ENCODE measurements around the gene SEMA3E. TPM values are rescaled to one million over a fixed set of nuclear protein-coding genes. Genes with fewer than 3 reads are reported as not detected.

SEMA3E gene
- total RNA-seq, 1 donor: 16.1 TPM

DNA sequence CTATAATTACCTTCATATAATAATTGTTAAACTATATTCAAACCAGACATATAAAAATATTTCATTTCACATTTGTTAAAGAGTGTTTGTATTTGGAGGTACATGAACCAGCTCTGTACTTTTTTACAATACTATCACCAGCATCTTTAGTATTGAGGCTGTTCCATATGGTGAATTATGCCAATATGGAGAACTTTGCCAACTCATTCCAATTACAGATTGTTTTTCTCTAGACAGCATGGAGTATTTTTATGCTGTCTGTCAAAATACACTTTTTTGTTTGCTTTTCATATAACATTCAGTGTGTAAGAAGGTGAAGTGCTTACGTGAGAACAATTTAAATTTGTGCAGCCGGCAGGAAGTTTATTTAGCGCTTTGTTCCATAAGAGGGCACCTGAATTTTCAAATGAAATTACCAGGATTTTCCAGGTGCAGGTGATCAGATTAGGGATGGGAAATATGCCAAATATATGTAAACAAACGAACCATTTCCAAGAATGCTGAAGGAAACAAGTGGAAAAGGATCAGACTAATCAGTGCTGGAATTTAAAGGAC, 54.9 kb downstream of the SEMA3E start:
- TF ChIP-seq, protein P1, sequence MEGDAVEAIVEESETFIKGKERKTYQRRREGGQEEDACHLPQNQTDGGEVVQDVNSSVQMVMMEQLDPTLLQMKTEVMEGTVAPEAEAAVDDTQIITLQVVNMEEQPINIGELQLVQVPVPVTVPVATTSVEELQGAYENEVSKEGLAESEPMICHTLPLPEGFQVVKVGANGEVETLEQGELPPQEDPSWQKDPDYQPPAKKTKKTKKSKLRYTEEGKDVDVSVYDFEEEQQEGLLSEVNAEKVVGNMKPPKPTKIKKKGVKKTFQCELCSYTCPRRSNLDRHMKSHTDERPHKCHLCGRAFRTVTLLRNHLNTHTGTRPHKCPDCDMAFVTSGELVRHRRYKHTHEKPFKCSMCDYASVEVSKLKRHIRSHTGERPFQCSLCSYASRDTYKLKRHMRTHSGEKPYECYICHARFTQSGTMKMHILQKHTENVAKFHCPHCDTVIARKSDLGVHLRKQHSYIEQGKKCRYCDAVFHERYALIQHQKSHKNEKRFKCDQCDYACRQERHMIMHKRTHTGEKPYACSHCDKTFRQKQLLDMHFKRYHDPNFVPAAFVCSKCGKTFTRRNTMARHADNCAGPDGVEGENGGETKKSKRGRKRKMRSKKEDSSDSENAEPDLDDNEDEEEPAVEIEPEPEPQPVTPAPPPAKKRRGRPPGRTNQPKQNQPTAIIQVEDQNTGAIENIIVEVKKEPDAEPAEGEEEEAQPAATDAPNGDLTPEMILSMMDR (IDR thresholded peaks at IDR 0.05; ENCODE audit: insufficient read depth, low read length): no peak
- no peak overlapping the region for H3K4me3 ChIP-seq (ENCODE audit: low read depth, low read length)
- DNase-seq (ENCODE audit: low read depth): no peak

DNA sequence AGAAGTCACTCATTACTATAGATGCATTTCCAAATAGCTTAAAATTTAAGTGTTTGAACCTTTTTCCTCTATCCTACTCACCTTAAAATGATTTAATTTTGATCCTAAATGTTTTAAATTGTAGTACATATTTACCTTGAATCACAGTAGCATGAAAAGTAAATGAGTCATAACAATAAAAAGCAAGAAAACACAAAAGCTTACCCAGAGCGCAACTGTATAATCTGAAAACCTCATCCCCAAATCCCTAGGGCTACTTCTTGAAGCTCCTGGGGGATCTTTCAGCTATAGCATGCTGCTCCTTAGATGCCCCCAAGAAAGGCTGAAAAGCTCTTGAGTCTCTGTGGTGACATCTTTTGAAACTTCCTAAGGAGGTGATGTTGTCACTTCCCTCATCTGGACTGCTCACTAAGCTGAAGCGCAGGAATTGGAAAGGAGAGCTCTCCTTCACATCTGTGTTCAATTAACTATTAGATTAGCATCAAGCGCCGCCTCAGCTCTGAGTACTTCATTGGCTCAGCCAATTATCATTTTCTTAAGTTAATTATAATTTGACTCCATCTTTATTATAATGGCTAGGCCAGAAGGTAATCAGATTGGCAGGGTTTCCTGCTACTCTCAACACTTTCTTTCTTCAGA, 60.2 kb downstream of the SEMA3E start:
- DNase-seq (ENCODE audit: low read depth): no peak
- H3K4me3 ChIP-seq (ENCODE audit: low read depth, low read length): no peak overlapping the region
- TF ChIP-seq, protein P1 (IDR thresholded peaks at IDR 0.05; ENCODE audit: insufficient read depth, low read length): no peak

DNA sequence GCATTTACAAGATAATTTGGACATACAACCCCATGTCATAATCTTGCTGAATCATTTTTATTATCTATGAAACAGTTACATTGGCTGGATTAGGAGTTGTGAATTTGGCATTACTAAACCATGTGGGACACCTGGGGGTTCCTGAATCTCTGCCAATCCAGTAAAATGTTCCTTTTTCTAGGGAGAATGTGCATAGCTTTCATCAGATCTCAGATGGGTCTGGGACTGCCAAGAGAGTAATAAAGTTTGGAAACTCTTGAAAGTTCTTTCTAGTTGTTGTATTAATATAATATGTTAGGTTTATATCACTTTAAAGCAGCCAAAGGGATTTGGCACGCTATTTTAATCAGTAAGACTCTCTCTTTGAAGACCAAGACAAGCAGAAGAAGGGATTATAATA, 62.7 kb downstream of the SEMA3E start:
- TF ChIP-seq, protein P1 (IDR thresholded peaks at IDR 0.05; ENCODE audit: insufficient read depth, low read length): no peak

DNA sequence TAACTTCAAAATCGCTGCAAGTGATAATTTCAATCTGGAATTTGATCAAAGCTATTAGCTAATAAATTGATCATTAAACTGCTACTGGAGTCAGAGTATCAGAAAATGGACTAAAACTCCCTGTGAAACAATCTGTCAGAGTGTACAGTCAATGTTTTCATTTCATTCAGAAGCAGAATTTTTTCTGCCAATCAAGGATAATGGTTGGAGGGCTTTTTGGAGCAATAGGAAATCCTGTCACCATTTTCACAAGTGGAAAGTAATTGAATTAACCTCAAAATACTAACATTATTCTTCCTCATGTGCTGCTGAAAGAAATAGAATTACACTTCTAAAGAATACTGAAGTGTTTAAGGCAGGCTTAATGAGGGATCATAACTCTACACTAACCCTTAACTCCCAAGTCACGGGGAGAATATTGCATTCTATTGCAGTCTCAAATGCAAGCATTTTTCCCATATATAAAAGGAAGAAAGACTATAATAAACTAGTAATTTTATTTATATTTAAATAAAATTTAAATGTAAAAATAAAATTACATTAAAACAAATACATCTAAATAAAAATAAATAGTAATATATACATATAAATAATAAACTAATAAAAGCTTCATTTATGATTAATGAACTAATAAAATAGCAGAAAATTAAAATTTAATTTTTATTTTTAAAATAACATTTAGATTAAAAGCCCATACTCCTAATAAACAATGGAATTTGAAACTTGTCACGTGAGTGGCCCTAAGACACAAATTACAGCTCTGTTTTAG, 67.1 kb downstream of the SEMA3E start:
- TF ChIP-seq, protein P1 (IDR thresholded peaks at IDR 0.05; ENCODE audit: insufficient read depth, low read length): no peak
- no peak for DNase-seq (ENCODE audit: low read depth)
- H3K4me3 ChIP-seq (ENCODE audit: low read depth, low read length): no peak overlapping the region

More for the DNA sequence above, 62.7 kb downstream of the SEMA3E start:
- no peak overlapping the region for H3K4me3 ChIP-seq (ENCODE audit: low read depth, low read length)
- peak; percentile 16 for DNase-seq (ENCODE audit: low read depth)

DNA sequence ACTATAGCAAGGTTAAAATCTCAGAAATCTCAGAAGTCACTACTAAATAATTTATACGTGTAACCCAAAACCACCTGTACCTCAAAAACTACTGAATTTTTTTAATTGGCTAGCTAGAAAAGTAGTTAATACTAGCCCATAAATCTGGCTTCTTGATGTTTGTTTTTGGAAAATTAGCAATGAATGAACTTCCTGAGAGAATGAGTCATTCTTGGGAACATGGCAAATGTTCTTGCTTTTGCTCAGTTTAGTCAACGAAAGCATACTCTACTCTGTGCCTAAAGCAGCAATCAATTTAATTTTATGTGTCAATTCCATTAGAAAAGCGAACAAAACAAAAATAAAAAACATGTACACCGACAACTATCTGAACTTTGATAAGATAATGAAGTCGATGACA, 69.2 kb downstream of the SEMA3E start:
- H3K4me3 ChIP-seq (ENCODE audit: low read depth, low read length): no peak overlapping the region
- peak; percentile 15 for DNase-seq (ENCODE audit: low read depth)
- TF ChIP-seq, protein P1 (IDR thresholded peaks at IDR 0.05; ENCODE audit: insufficient read depth, low read length): no peak

DNA sequence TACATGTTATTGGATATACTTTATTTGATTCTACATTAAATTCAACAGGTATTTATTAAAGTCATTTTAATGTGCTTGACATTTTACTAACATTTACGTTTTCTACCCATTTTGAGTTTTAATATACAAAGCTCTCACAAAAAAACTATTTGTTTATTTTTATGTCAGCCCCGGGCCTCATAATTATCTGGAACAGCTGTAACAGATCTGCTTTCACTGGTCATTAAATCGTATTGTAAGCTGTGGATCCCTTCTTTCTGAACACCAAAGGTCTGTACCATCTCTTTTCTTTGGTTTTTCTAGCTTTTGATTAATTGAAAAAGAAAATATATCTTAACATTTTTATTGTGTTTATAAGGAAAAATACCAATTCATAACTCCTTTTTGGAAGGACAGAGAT, 73.5 kb downstream of the SEMA3E start:
- TF ChIP-seq, protein P1 (IDR thresholded peaks at IDR 0.05; ENCODE audit: insufficient read depth, low read length): no peak
- H3K4me3 ChIP-seq (ENCODE audit: low read depth, low read length): no peak overlapping the region
- DNase-seq (ENCODE audit: low read depth): no peak

Data from fibroblast of the aortic adventitia (primary cell).